ENCODE data around the gene CTNNBL1. TPM values are rescaled to one million over a fixed set of nuclear protein-coding genes. Genes with fewer than 3 reads are reported as not detected.

The CTNNBL1 gene
- total and polyA plus RNA-seq, 2 experiments from 2014 or later, result 36.3 to 68.7 TPM

DNA sequence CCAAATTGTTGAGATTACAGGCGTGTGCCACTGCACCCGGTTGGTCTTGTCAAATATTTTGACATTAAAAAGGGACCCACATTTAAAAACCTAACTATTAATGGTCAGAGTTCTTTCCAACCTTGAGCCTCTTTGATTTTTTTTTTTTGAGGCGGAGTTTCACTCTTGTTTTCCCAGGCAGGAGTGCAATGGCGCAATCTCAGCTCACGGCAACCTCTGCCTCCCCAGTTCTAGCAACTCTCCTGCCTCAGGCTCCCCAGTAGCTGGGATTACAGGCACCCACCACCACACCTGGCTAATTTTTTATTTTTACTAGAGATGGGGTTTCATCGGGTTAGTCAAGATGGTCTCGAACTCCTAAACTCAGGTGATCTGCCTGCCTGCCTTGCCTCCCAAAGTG is 31.3 kb downstream of the CTNNBL1 start (continued):
- no peak for TF ChIP-seq ZNF331 (CRISPR knock-in tag; IDR thresholded peaks at IDR 0.05; ENCODE audit: low read depth)
- TF ChIP-seq, protein P1, sequence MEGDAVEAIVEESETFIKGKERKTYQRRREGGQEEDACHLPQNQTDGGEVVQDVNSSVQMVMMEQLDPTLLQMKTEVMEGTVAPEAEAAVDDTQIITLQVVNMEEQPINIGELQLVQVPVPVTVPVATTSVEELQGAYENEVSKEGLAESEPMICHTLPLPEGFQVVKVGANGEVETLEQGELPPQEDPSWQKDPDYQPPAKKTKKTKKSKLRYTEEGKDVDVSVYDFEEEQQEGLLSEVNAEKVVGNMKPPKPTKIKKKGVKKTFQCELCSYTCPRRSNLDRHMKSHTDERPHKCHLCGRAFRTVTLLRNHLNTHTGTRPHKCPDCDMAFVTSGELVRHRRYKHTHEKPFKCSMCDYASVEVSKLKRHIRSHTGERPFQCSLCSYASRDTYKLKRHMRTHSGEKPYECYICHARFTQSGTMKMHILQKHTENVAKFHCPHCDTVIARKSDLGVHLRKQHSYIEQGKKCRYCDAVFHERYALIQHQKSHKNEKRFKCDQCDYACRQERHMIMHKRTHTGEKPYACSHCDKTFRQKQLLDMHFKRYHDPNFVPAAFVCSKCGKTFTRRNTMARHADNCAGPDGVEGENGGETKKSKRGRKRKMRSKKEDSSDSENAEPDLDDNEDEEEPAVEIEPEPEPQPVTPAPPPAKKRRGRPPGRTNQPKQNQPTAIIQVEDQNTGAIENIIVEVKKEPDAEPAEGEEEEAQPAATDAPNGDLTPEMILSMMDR (conservative IDR thresholded peaks at IDR 0.05; ENCODE audit: low read depth in 2 of 2), result no peak

DNA sequence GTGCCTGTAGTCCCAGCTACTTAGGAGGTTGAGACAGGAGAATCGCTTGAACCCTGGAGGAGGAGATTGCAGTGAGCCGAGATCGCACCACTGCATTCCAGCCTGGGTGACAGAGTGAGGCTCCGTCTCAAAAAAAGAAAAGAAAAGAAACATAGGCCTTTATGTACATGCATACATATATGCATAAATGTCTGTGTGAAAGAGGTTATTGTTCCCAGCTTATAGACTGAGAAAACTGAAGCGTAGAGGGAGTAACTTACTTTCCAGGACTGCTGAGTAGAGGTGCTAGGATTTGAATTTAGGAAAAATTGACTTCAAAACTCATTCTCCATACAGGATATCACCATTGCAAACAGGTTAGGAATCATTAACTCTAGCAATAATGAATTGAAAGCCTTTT is 32.0 kb downstream of the CTNNBL1 start:
- no peaks in the 10 kb centered on the region for H3K4me1 ChIP-seq (ENCODE audit: insufficient read depth)
- Mint-ChIP-seq H3K36me3 (ENCODE audit: low read depth) (no peaks in the 10 kb centered on the region), H3K27ac (no peak overlapping the region), H3K27me3 (ENCODE audit: insufficient read depth, low read depth, poor library complexity) (peaks cover 2% of the 10 kb centered on the region), H3K9me3 (no peaks in the 10 kb centered on the region; the same call in 2 of the 3 replicates), H3K4me3 (no peak overlapping the region), H3K4me1 (peaks cover 32% of the 10 kb centered on the region)
- no peak overlapping the region for H3K4me3 ChIP-seq
- no peak overlapping the region for H2AFZ ChIP-seq
- no peaks in the 10 kb centered on the region for H3K36me3 ChIP-seq (ENCODE audit: insufficient read depth)
- no peak for DNase-seq (ENCODE audit: low spot score)
- H4K20me1 ChIP-seq (replicated peaks; ENCODE audit: insufficient read depth), result peaks cover 20% of the 10 kb centered on the region
- ATAC-seq, result no peak
- H3K27me3 ChIP-seq (ENCODE audit: insufficient read depth), result no peaks in the 10 kb centered on the region
- no peak overlapping the region for H3K4me2 ChIP-seq
- no peak overlapping the region for H3K27ac ChIP-seq (ENCODE audit: low read depth)
- no peaks in the 10 kb centered on the region for H3K9me2 ChIP-seq (ENCODE audit: insufficient read depth)
- no peaks in the 10 kb centered on the region for H3F3A ChIP-seq (replicated peaks; ENCODE audit: low read depth)
- H3K79me2 ChIP-seq (replicated peaks; ENCODE audit: insufficient read depth), result peaks cover 61% of the 10 kb centered on the region
- TF ChIP-seq, protein P1 (conservative IDR thresholded peaks at IDR 0.05; ENCODE audit: low read depth in 2 of 2), result no peak
- TF ChIP-seq REST (IDR thresholded peaks at IDR 0.05; ENCODE audit: unreplicated experiment), result no peak
- TF ChIP-seq JUNB (IDR thresholded peaks at IDR 0.05; ENCODE audit: unreplicated experiment), result no peak
- TF ChIP-seq ETS1 (IDR thresholded peaks at IDR 0.05), result no peak
- no peak for TF ChIP-seq EZH2phosphoT487 (IDR thresholded peaks at IDR 0.05; ENCODE audit: unreplicated experiment)
- no peak for TF ChIP-seq NANOG (IDR thresholded peaks at IDR 0.05; ENCODE audit: borderline replicate concordance)
- no peak for TF ChIP-seq CREB1 (CRISPR knock-in tag; IDR thresholded peaks at IDR 0.05; ENCODE audit: low read depth)
- no peak for TF ChIP-seq POLR2AphosphoS5 (IDR thresholded peaks at IDR 0.05; ENCODE audit: low read depth)
- TF ChIP-seq ZNF462 (CRISPR knock-in tag; IDR thresholded peaks at IDR 0.05), result no peak
- TF ChIP-seq ZNF331 (CRISPR knock-in tag; IDR thresholded peaks at IDR 0.05; ENCODE audit: low read depth), result no peak

Data from GM23338 (cell line).